ENCODE results near the gene UBASH3B.

Gene UBASH3B

GRCh38 chr11:122791836-122792235 is 136.3 kb downstream of the UBASH3B start:
- no peak for FAIRE-seq

GRCh38 chr11:122793515-122793914 is 138.0 kb downstream of the UBASH3B start:
- no peak for FAIRE-seq

GRCh38 chr11:122795307-122795706 is 139.8 kb downstream of the UBASH3B start:
- FAIRE-seq, result no peak

GRCh38 chr11:122796128-122796717 is 140.7 kb downstream of the UBASH3B start:
- no peak for FAIRE-seq

- no peak for FAIRE-seq
Measured at GRCh38 chr11:122797651-122798050, 142.1 kb downstream of the UBASH3B start.

GRCh38 chr11:122799406-122800105 is 144.0 kb downstream of the UBASH3B start:
- no peak for FAIRE-seq

- FAIRE-seq, result no peak
Measured at GRCh38 chr11:122802876-122803275, 147.4 kb downstream of the UBASH3B start.

- FAIRE-seq, result no peak
Measured at GRCh38 chr11:122803306-122803705, 147.8 kb downstream of the UBASH3B start.

GRCh38 chr11:122803716-122804115 is 148.2 kb downstream of the UBASH3B start:
- FAIRE-seq, result no peak

GRCh38 chr11:122804161-122804560 is 148.6 kb downstream of the UBASH3B start:
- FAIRE-seq, result no peak

GRCh38 chr11:122804796-122805195 is 149.3 kb downstream of the UBASH3B start:
- no peak for FAIRE-seq

GRCh38 chr11:122807731-122808477 is 152.4 kb downstream of the UBASH3B start:
- no peak for FAIRE-seq

GRCh38 chr11:122808478-122808869 is 153.0 kb downstream of the UBASH3B start:
- FAIRE-seq, result no peak

- no peak for FAIRE-seq
Measured at GRCh38 chr11:122809866-122810265, 154.3 kb downstream of the UBASH3B start.

- no peak for FAIRE-seq
Measured at GRCh38 chr11:122811721-122812120, 156.2 kb downstream of the UBASH3B start.

GRCh38 chr11:122812638-122813037 is 157.1 kb downstream of the UBASH3B start:
- no peak for FAIRE-seq

GRCh38 chr11:122813176-122813893 is 157.8 kb downstream of the UBASH3B start:
- FAIRE-seq, result no peak

GRCh38 chr11:122813894-122814270 is 158.4 kb downstream of the UBASH3B start:
- no peak for FAIRE-seq

GRCh38 chr11:122814401-122814800 is 158.9 kb downstream of the UBASH3B start:
- no peak for FAIRE-seq

- no peak for FAIRE-seq
Measured at GRCh38 chr11:122815900-122816299, 160.4 kb downstream of the UBASH3B start.

GRCh38 chr11:122816761-122817520 is 161.4 kb downstream of the UBASH3B start:
- FAIRE-seq, result no peak

- FAIRE-seq, result no peak
Measured at GRCh38 chr11:122820158-122820557, 164.6 kb downstream of the UBASH3B start.

GRCh38 chr11:122821169-122821568 is 165.6 kb downstream of the UBASH3B start:
- FAIRE-seq, result no peak
